ENCODE data around the gene PSMB1. TPM values are rescaled to one million over a fixed set of nuclear protein-coding genes. Genes with fewer than 3 reads are reported as not detected.

PSMB1 gene
- total RNA-seq, 4 donors from 2014 or later: 152 to 258 (median 213) TPM

GRCh38 chr6:170525795-170526194 lies 27.3 kb downstream of the PSMB1 start:
- intact Hi-C loops (cut with DNase I): loop anchor here (10.0 kb wide), 1 partner anchor 691 kb away; no protein-coding TSS in a partner anchor
- no peak for TF ChIP-seq POLR2A (IDR thresholded peaks at IDR 0.05)
- TF ChIP-seq, protein P1, sequence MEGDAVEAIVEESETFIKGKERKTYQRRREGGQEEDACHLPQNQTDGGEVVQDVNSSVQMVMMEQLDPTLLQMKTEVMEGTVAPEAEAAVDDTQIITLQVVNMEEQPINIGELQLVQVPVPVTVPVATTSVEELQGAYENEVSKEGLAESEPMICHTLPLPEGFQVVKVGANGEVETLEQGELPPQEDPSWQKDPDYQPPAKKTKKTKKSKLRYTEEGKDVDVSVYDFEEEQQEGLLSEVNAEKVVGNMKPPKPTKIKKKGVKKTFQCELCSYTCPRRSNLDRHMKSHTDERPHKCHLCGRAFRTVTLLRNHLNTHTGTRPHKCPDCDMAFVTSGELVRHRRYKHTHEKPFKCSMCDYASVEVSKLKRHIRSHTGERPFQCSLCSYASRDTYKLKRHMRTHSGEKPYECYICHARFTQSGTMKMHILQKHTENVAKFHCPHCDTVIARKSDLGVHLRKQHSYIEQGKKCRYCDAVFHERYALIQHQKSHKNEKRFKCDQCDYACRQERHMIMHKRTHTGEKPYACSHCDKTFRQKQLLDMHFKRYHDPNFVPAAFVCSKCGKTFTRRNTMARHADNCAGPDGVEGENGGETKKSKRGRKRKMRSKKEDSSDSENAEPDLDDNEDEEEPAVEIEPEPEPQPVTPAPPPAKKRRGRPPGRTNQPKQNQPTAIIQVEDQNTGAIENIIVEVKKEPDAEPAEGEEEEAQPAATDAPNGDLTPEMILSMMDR (IDR thresholded peaks at IDR 0.05): no peak

DNA sequence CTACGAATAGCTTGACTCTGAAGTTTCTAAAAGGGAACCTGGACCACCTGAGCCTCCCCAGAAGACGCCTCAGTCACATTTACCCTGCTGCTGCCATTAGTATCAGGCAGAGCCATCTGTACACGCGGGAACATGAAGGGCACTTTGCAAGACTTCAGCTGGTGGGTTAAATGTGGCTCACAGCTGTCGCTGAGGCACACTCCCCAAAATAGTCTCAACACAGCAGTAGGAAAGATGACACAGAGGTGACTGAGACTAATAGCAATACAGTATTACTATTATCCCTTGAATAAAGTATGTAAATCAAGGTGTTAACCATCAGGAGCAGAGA lies 29.0 kb downstream of the PSMB1 start:
- no peak overlapping the region for H3K4me3 ChIP-seq
- 67 to 100% methylated on average over 1 to 4 of the region's 5 CpGs for WGBS, 2 donors
- H3K27ac ChIP-seq: no peak overlapping the region
- intact Hi-C loops (cut with DNase I): loop anchor here (10.0 kb wide), 1 partner anchor 689 kb away; no protein-coding TSS in a partner anchor
- H3K27me3 ChIP-seq: no peaks in the 10 kb centered on the region
- H3K9me3 ChIP-seq: no peaks in the 10 kb centered on the region
- TF ChIP-seq POLR2A (IDR thresholded peaks at IDR 0.05): no peak
- TF ChIP-seq, protein P1 (IDR thresholded peaks at IDR 0.05): no peak
- no peaks in the 10 kb centered on the region for H3K4me1 ChIP-seq
- H3K36me3 ChIP-seq: no peaks in the 10 kb centered on the region
- no peak for DNase-seq

More at GRCh38 chr6:170525795-170526194, 27.3 kb downstream of the PSMB1 start:
- 58 to 65% methylated on average over 7 of the region's 7 CpGs for WGBS, 2 donors
- Histone ChIP-seq H3K4me1 (no peaks in the 10 kb centered on the region), H3K36me3 (no peaks in the 10 kb centered on the region), H3K9me3 (no peaks in the 10 kb centered on the region), H3K4me3 (no peak overlapping the region), H3K27ac (no peak overlapping the region), H3K27me3 (no peaks in the 10 kb centered on the region)
- DNase-seq: no peak

GRCh38 chr6:170523256-170524171 lies 29.6 kb downstream of the PSMB1 start:
- TF ChIP-seq, protein P1 (IDR thresholded peaks at IDR 0.05): no peak
- no peak for TF ChIP-seq POLR2A (IDR thresholded peaks at IDR 0.05)
- intact Hi-C loops (cut with DNase I): loop anchor here (10.0 kb wide), 1 partner anchor 689 kb away; no protein-coding TSS in a partner anchor
- Histone ChIP-seq H3K4me1 (no peaks in the 10 kb centered on the region), H3K27me3 (no peaks in the 10 kb centered on the region), H3K36me3 (no peaks in the 10 kb centered on the region), H3K9me3 (no peaks in the 10 kb centered on the region), H3K27ac (no peak overlapping the region), H3K4me3 (no peak overlapping the region)
- 54 to 69% methylated on average over 8 to 9 of the region's 9 CpGs for WGBS, 2 donors
- no peak for DNase-seq

- no peak for DNase-seq
- no peak overlapping the region for H3K27ac ChIP-seq
Observed at GRCh38 chr6:170522565-170523183, 30.4 kb downstream of the PSMB1 start.

More at GRCh38 chr6:170522565-170523183, 30.4 kb downstream of the PSMB1 start:
- Histone ChIP-seq H3K4me3 (no peak overlapping the region), H3K27me3 (no peaks in the 10 kb centered on the region), H3K9me3 (no peaks in the 10 kb centered on the region), H3K36me3 (no peaks in the 10 kb centered on the region), H3K4me1 (no peaks in the 10 kb centered on the region)
- intact Hi-C loops (cut with DNase I): loop anchor here (10.0 kb wide), 1 partner anchor 688 kb away; no protein-coding TSS in a partner anchor
- TF ChIP-seq POLR2A (IDR thresholded peaks at IDR 0.05): no peak
- TF ChIP-seq, protein P1 (IDR thresholded peaks at IDR 0.05): peak in 1 of 6 experiments; percentile 29
- 86 to 87% methylated on average over 8 to 10 of the region's 10 CpGs for WGBS, 2 donors
